ENCODE measurements around the gene LRGUK.

The LRGUK gene

DNA sequence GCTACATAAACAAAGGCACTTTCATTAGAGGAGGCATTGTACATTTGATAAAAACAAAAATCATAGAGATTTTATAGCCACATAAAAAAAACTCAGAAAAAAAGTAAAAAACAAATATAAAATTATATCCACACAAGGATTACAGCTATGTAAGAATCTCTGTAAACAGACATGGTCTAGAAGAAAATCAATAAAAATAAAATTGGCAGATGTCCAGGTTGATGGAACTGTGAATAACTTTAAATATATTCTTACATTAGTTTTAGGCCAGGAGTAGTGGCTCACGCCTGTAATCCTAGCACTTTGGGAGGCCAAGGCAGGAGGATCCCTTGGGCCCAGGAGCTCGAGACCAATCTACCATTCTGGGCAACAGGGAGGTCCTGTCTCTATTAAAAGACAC, 170.3 kb downstream of the LRGUK start:
- no peak for DNase-seq (ENCODE audit: low read depth in 1 of 2, low spot score in 1 of 2)

DNA sequence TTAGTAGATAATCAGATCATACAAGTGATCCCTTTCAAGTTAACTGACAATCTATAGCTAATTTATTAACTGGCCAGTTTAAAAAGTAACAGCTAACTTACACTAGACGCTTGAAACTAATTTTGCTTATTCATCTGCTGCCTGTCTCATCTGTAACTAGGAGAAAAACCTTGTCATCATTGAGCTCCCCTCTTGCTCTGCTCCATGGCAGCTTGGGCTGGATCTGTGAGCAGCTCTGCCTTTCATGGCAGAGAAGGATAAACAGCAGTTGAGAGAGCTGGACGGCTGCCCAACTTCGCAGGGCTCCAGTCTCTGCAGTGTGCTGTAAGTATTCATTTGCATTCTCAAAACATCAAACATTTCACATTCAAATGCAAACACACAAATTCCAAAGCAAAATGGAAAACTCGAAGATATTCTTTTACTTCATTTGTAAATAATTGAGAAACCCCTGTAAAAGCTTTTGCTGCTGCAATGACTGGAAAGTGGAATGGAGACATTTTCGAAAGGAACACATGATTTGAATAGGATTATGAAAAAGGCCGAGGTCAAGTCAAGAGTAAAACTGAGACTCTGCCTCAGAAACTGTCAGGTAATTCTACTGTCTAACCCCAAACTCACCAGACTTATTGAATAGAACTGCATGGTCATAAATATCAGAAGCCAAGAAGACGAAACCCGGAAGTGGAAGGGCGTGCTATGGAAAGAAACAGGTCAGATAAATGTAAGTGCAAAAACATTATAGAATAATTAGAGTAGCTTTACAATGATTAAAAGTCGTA, 172.0 kb downstream of the LRGUK start:
- DNase-seq (ENCODE audit: low read depth in 1 of 2, low spot score in 1 of 2): no peak

DNA sequence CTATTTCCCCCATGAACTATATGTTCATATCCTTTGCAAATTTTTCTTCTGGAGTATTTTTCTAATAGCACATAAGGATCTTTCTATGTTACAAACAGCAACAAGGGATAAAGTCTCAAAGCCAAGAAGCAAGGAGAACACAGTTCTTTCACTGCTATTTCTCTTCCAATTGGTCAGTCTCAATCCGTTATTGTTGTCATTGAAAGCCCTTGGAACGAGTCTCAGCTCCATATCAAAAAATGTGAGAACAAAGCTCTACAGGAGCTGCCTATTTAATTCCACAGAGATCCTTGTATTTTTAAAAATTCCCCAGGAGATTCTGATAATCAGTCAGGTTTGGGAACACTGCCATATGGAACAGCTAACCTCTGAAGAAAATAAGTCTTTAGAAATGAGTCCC, 173.8 kb downstream of the LRGUK start:
- DNase-seq (ENCODE audit: low read depth in 1 of 2, low spot score in 1 of 2): no peak

DNA sequence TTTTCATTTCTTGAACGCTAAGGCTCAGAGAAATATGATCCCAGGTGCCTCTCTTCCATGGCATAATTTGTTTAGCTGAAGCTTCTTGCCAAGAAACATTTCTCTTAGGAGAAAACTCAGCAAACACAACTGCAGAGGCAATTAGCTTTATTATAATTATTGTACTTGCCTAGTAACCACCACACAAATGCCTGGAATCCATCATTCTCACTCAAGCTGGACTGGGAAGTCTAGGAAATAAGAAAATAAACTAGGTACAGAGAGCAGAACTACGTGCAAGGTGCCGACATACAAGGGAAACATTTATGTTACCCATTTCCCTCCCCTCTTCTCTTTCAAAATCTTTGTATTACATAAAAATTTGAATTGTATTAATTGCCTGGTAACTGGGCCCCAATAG, 174.5 kb downstream of the LRGUK start:
- DNase-seq (ENCODE audit: low read depth in 1 of 2, low spot score in 1 of 2): no peak

DNA sequence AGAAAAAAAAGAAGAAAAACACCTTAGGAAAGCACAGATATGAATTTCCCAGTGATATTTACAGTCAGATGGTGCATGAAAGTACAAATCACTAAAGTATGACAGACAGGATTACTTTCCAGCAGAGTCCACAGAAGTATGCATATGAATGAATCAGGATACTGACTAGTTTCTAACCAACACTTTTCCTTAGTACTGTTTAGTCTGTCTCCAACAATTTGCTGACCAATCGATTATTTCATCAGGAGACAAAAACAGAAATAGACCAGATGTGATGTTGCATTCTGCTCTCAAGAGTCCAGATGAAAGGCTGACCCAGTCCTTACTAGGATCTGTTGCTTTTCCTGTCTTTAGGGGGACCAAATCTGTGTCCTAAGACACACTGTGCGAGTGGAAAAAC, 175.0 kb downstream of the LRGUK start:
- no peak for DNase-seq (ENCODE audit: low read depth in 1 of 2, low spot score in 1 of 2)

DNA sequence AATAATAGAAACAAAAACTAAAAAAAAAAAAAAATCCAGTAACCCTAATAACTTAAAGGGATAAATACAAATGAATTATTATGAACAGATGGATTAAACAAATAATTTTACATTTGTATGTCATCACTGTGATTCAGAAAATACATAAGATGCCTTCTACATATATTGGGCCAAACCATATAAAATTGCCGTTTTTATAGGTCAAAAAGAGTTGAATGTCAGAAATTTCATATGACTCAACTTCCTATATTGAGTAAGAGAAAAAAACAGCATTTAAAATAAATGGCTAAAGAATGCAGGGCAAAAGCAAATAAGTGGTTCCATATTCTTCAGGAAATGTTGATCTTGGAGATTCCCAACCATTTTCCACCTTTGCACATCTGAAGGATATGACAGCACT, 180.2 kb downstream of the LRGUK start:
- no peak for DNase-seq (ENCODE audit: low read depth in 1 of 2, low spot score in 1 of 2)

DNA sequence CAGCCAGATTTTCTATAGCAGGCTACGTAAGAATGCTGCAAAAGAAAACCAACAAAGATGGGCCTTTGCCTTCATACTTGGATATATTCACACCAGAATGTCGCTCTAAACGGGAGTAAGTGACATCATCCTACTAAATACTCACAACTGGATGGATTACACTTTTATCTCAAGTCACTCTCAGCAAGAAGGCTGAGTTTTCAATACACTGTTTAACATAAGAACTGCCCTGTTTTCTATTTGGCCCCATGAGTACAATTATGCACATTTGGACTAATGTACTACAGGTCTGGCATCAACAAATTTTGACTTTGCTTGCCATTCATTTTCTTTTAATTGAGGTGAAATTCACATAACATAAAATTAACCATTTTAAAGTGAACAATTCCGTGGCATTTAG, 181.4 kb downstream of the LRGUK start:
- no peak for DNase-seq (ENCODE audit: low read depth in 1 of 2, low spot score in 1 of 2)

DNA sequence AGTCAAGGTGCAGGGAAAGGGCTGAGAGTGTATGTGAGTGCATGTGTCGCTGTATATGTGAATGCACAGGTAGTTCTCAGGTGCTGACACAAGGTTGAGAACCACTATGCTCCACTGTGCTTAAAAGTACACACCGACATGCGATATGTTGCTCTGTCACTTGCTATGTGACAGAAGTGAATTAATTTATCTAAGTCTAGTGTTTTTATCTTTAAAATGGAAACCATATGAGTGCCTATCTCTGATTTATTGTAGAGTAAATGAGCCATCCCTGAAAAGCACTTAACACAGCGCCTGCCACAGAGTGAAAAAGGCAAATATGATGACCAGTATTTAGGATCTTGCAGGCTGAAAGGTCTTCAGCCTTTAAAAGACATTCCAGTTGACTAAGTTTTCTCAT, 184.7 kb downstream of the LRGUK start:
- no peak for DNase-seq (ENCODE audit: low read depth in 1 of 2, low spot score in 1 of 2)

DNA sequence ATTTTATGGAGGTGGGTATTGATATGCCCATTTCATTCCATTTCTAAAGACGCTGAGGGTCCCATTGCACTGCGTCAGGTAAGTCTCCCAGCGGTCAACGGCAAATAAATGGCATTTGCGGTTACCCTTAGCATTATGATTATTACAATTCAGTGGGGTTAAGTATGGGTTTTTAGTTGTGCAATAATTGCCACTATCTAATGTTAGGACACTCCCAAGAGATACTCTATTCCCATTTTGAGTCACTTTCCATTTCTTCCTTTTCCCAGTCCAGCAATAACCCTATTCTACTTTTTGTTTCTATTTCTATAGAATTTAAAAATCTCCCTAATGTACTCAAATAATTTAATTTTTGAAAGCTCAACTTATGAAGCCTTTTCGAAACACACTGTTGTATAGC, 185.6 kb downstream of the LRGUK start:
- no peak for DNase-seq (ENCODE audit: low read depth in 1 of 2, low spot score in 1 of 2)

DNA sequence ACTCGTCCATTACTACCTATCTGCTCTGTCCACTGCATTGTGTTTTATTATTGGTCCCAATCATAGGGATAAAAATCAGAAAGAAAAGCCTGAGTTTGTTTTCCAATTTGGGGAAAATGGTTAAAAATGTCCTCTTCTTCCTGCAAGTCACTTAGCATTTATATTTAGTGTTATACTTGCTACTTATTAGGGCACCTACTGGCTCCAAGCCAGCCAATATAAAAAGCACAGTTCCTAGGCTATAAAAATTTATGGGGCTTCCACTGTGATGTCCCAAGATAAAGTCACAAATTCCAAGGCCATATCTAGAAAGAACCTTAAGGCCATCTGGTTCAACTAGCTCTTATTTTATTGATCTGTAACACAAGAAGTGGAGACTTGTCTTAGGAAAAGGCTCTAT, 186.4 kb downstream of the LRGUK start:
- no peak for DNase-seq (ENCODE audit: low read depth in 1 of 2, low spot score in 1 of 2)
